Caki2 (cell line): ENCODE data around the gene YJEFN3. TPM values are rescaled to one million over a fixed set of nuclear protein-coding genes. Genes with fewer than 3 reads are reported as not detected.

Source experiments
- total RNA-seq: library from RNA; depleted of rRNA; stranded (reverse); fragments of >200 nt; shearing (Covaris generic); gene quantifications from 2 replicates; pipeline ENCODE4 v1.2.3, GENCODE V29; 2014; ENCODE audit warnings: low replicate concordance; rRNA removed

YJEFN3 gene
- total RNA-seq, 1 experiment from 2014 or later, result 2.5 TPM

Other genes starting within 250 kb of the YJEFN3 start
- gene SUGP1, start 208.4 kb upstream of the YJEFN3 start, total RNA-seq, result 19.2 and 30.8 TPM in 2 replicates
- gene MAU2, start 208.1 kb upstream of the YJEFN3 start, total RNA-seq, result 13.0 and 36.3 TPM in 2 replicates
- gene GATAD2A, start 123.2 kb upstream of the YJEFN3 start, total RNA-seq, result 29.2 and 35.1 TPM in 2 replicates
- gene TSSK6, start 13.4 kb upstream of the YJEFN3 start, total RNA-seq, result 4.1 and 7.7 TPM in 2 replicates
- 303 and 326 TPM in 2 replicates for gene NDUFA13, start 12.7 kb upstream of the YJEFN3 start, total RNA-seq
- gene CILP2, start 9.4 kb downstream of the YJEFN3 start, total RNA-seq, result 0.20 TPM in 1 of 2 replicates, not detected in the other
- gene PBX4, start 89.8 kb downstream of the YJEFN3 start, total RNA-seq, result 1.9 and 2.6 TPM in 2 replicates
- 5.9 and 7.6 TPM in 2 replicates for gene LPAR2, start 99.3 kb downstream of the YJEFN3 start, total RNA-seq
- 6.6 and 12.5 TPM in 2 replicates for gene GMIP, start 114.7 kb downstream of the YJEFN3 start, total RNA-seq
- 24.3 and 71.6 TPM in 2 replicates for gene ATP13A1, start 134.8 kb downstream of the YJEFN3 start, total RNA-seq
- gene ZNF101, start 139.9 kb downstream of the YJEFN3 start, total RNA-seq, result 2.3 and 5.3 TPM in 2 replicates
- 3.3 and 5.5 TPM in 2 replicates for gene ZNF14, start 204.2 kb downstream of the YJEFN3 start, total RNA-seq